ENCODE results near the gene ABHD15. TPM values are rescaled to one million over a fixed set of nuclear protein-coding genes. Genes with fewer than 3 reads are reported as not detected.

ABHD15 gene
- total RNA-seq, 2 experiments from 2014 or later: 4.1 to 4.9 TPM

- intact Hi-C loops (cut with DNase I, micrococcal nuclease): loop anchor here (2.0 to 10.0 kb wide), 3 partner anchors 19 to 193 kb away; partner anchors contain the start of gene GIT1 (in 1 of the 2)
- peak overlapping the region; percentile 94 for H3K4me3 Mint-ChIP-seq
- H3K9me3 ChIP-seq (ENCODE audit: control insufficient read depth in 1 of 2, insufficient read depth in 1 of 2, low read length in 2 of 2): no peaks in the 10 kb centered on the region
- TF ChIP-seq CTCF (IDR thresholded peaks at IDR 0.05): no peak
- H3K27me3 Mint-ChIP-seq: no peaks in the 10 kb centered on the region
- ChIA-PET CTCF (interaction anchor here (0.6 to 5.0 kb wide), 4 partner anchors 22 to 935 kb away, joined by 3 to 30 read pairs (median 10); no protein-coding TSS in a partner anchor), POLR2A (interaction anchor here (0.8 to 5.2 kb wide), 4 partner anchors 46 to 618 kb away, joined by 3 to 37 read pairs (median 14); partner anchors contain the start of gene PHF12)
- no peaks in the 10 kb centered on the region for H3K9me3 Mint-ChIP-seq
- peak overlapping the region in 1 of 2 donors; percentile 57 for H3K27ac ChIP-seq (ENCODE audit: low read depth in 1 of 2, low read length in 2 of 2)
- H3K27ac Mint-ChIP-seq: peak overlapping the region; percentile 66
- H3K4me1 ChIP-seq (ENCODE audit: insufficient read depth, low read length): peaks cover 49% of the 10 kb centered on the region
- DNase-seq (peak in 1 of 14 experiments; percentile 1), ATAC-seq (ENCODE audit: poor library complexity) (no peak)
- no peaks in the 10 kb centered on the region for H3K27me3 ChIP-seq (ENCODE audit: control insufficient read depth in 1 of 2, insufficient read depth in 2 of 2, low read length in 2 of 2)
- peaks cover 12% of the 10 kb centered on the region for H3K36me3 Mint-ChIP-seq (ENCODE audit: low read depth)
- H3K4me3 ChIP-seq (ENCODE audit: low read length): peak overlapping the region; percentile 90
- peaks cover 16% of the 10 kb centered on the region for H3K36me3 ChIP-seq (ENCODE audit: insufficient read depth, low read length)
- peaks cover 29% of the 10 kb centered on the region for H3K4me1 Mint-ChIP-seq (ENCODE audit: low read depth)
These were observed 2.6 kb upstream of the ABHD15 start for GRCh38 chr17:29569245-29569950.

GRCh38 chr17:29568331-29569244, 1.8 kb upstream of the ABHD15 start, which contains the start of gene TP53I13:
Gene TP53I13, plus strand, starts transcription at chr17:29568701. Its CDS starts 58 bp downstream, at chr17:29568759.
- peak; percentile 62 for ATAC-seq (ENCODE audit: poor library complexity)
- ChIA-PET CTCF (interaction anchor here (0.7 to 5.0 kb wide), 6 partner anchors 14 to 49 kb away, joined by 3 to 30 read pairs (median 5); no protein-coding TSS in a partner anchor), POLR2A (interaction anchor here (0.8 to 5.2 kb wide), 13 partner anchors 13 to 617 kb away, joined by 3 to 37 read pairs (median 6); partner anchors contain the start of genes ANKRD13B, NUFIP2, PHF12 and SSH2)
- H3K27me3 Mint-ChIP-seq: no peaks in the 10 kb centered on the region
- Histone ChIP-seq H3K4me1 (ENCODE audit: insufficient read depth, low read length) (peaks cover 58% of the 10 kb centered on the region), H3K27me3 (ENCODE audit: control insufficient read depth in 1 of 2, insufficient read depth in 2 of 2, low read length in 2 of 2) (no peaks in the 10 kb centered on the region), H3K36me3 (ENCODE audit: insufficient read depth, low read length) (peaks cover 10% of the 10 kb centered on the region), H3K4me3 (ENCODE audit: low read length) (peak within 1 kb of the TSS; percentile 90), H3K27ac (ENCODE audit: low read depth in 1 of 2, low read length in 2 of 2) (peak within 1 kb of the TSS; percentile 61 to 70), H3K9me3 (ENCODE audit: control insufficient read depth in 1 of 2, insufficient read depth in 1 of 2, low read length in 2 of 2) (no peaks in the 10 kb centered on the region)
- peak within 1 kb of the TSS; percentile 96 for H3K4me3 Mint-ChIP-seq
- intact Hi-C loops (cut with DNase I, micrococcal nuclease): loop anchor here (1.0 to 10.0 kb wide), 4 partner anchors 20 to 194 kb away; partner anchors contain the start of genes GIT1 (in 1 of the 2) and TAOK1 (in 1 of the 2)
- peaks cover 35% of the 10 kb centered on the region for H3K4me1 Mint-ChIP-seq (ENCODE audit: low read depth)
- DNase-seq: peak; percentile 69 to 98 (median 92)
- peak within 1 kb of the TSS; percentile 82 for H3K27ac Mint-ChIP-seq
- no peak for TF ChIP-seq CTCF (IDR thresholded peaks at IDR 0.05)
- H3K9me3 Mint-ChIP-seq: no peaks in the 10 kb centered on the region
- peaks cover 5% of the 10 kb centered on the region for H3K36me3 Mint-ChIP-seq (ENCODE audit: low read depth)

Data from CD4-positive, alpha-beta T cell (primary cell).